SHP77 treated with DMSO at 0.1 percent for 48 hours (cell line): ENCODE measurements around the gene PRLHR.
"Not testable (repeated sequence)": the region's sequence is repeated elsewhere in the genome, so short reads cannot be mapped to it uniquely, and the experiment has no call there.

Source experiments
- DNase-seq: peaks from one replicate; lab custom pipeline; 2025; lab: John Stamatoyannopoulos, UW

The PRLHR gene

DNA sequence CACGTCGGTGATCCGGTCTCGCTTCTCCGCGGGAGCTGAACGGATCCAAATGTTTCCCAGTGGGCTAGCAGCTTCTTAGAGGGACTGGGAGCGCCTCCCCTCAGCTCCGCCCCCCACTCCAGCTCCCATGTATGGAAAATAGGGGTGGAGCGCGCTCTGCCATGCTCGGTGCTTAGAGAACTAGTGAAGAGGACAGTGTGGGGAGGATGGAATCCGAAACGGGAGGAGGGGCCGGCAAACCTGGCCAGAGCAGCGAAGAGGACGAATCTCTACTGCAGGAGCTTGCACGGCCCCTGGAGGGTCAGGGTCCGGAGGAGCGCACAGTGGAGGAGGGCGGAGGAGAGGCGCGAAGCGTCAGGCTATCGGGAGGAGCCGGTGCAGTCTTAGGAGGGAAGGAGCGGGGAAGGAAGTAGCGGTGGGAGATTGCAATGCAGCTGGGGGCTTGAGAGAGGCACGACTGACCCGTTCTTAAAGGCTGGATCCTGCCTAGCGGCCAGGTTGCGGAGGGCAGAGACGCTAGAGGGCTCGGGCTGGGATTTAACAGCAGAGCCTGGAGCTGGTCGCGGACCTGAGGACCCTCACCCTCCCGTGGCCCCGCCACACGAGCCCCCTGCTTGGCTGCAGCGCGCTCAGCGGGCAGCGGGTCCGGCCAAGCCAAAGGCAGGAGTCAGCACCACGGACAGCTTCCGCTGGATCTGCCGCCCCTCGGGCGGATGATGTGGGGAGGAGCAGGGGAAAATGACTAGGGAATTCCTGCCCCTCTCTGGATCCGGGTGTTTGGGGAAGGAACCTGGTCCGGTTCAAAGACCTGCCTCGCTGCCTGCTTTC, at the start of gene PRLHR:
Gene PRLHR, minus strand, starts transcription at position 51 of the 828 bp plus-strand sequence. CDS start 404 bp downstream, outside the sequence.
- DNase-seq: no peak

DNA sequence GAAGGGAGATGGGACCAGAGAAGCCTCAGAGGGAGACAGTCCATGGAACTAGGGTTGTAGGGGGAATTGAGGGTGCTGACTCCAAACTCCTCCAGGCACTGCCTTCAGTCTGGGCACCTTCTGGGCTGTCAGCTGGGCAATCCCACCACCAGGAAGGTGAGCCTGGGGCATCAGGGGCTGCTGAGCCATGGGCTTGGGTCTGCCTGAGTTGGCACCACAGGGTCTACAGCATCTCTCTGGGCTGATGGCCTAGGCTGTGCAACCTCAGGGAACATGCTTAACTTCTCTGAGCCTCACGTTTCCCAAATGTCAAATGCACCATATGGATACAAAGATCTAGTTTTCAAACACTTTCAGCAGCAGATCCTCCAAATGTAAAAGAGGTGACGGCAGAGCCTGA, 46.8 kb upstream of the PRLHR start:
- no peak for DNase-seq

DNA sequence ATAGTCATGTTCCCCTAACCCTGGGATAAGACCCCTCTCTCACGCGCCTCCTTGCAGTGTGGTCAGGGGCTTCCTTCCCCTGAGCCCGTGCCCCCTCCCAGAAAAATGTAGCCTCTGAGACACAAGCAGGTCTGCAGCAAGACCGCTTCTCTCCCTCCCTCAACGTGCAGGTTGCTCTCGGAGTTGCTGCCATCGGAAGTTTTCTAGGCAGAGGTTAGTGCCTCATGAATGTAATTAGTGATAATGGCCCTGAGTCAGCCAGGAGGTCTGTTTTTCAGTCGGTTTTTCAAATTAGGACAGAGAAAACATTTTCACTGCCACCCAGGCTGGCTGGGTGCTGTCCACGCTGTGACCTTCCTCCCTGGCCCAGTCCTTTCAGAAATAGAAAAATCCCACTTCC, 43.2 kb upstream of the PRLHR start:
- DNase-seq: no peak

DNA sequence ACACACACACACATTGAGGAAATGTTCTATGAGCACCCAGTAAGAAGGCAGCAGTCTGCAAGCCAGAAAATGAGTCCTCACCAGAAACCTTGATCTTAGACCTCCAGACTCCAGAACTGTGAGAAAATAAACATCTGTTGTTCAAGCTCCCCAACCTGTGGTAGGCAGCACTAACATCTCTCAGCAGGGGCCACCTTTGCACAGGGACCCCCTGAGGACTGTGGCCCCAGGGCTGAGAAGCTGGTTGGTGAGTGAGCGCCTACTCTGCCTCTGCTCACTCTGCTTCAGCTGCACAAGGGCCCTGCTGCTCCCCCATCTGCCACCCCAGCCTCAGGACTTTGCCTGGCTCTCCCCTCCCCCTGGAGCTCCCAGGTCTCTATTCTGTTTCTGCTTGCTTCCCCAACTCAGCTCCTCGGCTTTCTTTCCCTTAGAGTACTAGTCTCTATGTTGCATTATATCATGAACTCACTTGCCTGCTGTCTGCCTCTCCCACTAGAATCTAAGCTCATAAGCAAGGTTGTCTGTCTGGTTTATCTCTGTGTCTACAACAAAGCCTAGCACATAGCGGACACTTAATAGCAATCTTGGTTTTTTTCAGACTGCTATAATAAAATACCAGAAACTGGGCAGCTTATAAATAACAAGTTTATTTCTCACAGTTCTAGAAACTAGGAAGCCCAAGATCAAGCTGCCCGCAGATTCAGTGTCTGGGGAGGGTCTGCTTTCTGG, 40.4 kb upstream of the PRLHR start:
- no peak for DNase-seq

DNA sequence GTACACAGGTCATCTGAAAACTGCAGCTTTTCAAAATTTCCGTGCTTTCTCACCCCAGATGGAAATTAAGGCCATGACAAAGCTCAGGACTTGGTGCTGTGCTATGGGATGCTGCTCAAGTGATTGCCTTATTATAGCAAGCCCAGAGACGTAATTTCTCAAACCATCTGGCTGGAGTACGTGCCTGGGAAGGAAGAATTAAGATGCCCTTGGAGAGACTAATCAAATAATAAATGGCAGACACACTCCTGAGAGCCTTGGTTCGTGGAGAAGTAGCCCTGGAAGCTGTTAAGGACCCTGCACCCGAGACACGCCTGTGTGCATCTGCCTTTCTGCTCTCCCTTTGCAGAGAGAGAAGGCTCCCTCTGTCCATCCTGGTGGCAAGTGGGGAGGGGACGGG, 38.3 kb upstream of the PRLHR start:
- no peak for DNase-seq

DNA sequence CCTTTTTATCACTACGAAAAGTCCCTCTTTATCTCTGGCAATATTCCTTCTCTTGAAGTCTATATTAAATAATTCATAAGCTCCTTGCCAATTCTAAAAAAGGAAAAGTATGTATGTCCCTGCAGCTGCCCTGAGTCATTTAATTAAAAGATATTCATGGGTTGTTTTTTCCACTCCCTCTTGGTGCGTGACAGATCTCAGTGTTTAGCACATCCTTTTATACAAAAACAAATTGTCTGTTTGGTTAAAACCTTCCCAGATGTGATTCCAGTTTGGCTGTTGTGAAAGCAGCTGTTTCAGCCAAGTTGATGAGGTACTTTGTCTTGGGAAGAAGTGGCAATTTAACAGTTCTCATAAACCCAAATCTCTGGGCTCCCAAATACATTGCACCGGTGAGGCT, 33.8 kb upstream of the PRLHR start:
- no peak for DNase-seq

DNA sequence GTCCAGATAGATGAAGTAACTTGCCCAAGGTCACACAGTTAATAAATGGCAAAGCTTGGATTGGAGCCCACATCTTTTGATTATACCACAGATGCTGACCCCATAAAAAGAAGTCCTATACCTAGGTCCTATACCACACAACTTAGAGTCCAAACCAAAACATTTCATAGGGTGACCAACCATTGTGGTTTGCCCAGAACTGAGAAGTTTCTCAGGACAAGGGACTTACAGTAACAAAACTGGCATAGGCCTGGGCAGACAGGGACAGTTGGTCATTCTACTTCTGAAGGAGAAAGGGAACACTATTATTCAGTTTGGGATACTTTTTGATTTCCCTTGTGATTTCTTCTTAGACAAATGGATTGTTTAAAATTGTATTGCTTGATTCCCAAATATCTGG, 32.9 kb upstream of the PRLHR start:
- DNase-seq: no peak

DNA sequence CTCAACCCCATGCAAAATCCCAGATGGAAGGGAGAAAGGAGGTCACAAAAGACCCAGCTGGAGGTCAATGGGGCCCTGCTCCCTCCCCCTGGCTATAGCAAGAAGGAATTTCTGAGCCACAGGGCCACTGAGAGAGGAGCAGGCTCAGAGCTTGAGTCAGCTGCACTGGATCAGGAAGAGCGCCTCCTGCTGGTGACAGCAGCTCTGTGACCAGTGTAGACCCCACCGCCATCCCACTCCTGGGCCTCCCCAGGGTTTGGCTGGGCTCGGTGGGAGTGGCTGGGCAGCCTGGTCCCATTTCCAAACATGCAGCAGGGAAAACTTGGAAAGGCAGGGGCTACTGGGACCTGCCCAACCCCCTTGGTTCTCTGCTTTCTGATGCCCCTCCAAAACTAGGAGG, 31.5 kb upstream of the PRLHR start:
- no peak for DNase-seq

DNA sequence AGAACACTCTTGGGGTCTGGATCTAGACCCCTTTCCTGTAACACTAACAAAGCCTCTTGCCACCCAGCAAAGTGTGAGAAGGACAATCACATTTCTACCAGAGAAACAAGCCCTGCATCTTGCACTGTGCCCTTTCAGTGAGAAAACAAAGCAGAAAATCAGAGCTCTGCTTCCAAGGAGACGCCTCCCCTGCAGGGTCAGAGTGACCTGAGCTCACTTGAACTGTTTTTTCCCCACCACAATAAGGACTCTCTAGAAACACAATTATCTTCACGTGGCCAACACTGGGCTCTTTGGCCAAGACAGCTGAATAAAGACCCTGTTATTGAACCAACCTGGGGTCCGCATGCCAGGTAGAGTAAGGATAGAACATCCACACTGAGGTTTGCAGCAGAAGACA, 30.1 kb upstream of the PRLHR start:
- no peak for DNase-seq

DNA sequence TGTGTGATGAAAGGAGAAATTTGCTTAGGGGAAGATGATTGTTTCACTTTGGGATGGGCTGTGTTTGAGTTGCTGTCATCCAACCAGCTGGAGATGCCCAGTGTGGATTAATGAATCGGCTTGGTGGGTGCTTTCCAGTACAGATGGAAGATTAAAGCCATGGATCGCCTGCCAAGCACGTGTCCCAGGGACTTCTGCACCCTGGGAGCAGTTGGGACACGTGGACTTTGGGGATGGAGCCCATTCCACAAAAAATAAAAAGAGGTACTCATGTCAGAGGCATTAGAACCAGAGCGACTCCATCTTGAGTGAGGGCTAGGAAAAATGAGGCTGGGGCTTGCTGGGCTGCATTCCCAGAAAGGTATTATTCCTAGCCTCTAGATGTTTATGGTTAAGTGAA, 29.3 kb upstream of the PRLHR start:
- DNase-seq: no peak

DNA sequence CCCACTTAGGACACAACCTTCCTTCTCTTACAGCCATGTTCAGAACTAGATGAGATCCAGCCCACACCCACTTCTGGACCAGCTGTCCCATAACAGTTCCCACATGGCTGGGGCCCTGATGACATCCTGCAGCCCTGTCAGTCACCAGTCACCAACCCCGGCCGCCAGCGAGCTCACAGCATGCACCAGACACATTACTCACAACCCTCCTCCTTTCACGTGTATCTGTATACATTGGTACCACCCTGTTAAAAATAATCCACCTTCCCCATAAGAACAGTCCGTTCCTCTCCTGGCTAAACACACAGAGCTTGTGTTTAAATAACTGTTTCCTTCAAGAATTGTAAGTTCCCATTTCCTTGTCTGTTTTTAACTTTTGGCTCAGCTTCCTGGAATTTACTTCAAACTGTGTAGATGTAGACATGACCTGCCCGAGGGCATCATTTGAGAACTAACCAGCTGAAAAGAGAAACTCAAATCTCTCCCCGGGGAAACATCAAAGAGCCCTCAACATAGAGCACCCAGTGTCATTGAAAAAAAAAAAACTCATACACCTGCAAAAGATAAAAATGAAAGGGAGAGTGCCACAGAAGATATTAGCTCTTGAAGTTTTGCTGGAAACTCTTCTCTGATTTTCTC, 26.0 kb upstream of the PRLHR start:
- no peak for DNase-seq

DNA sequence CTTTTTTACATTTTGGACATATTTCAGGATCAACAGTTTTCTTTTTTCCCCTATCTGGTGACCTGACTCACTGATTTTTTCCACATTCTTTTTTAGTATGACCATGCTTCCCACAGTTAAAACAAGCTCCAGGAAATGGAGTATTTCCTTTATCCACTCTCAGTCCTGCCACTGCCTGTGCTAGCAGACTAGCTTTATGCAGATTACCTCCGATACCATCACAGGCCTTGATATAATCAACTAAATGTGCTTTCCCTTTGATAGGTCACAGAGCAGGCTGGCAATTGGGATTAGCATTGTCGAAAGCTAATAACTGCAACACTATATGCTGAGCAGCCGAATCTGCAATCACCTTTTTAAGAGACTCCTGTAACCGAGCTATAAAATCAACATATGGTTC, 18.4 kb upstream of the PRLHR start:
- not testable (repeated sequence) for DNase-seq

DNA sequence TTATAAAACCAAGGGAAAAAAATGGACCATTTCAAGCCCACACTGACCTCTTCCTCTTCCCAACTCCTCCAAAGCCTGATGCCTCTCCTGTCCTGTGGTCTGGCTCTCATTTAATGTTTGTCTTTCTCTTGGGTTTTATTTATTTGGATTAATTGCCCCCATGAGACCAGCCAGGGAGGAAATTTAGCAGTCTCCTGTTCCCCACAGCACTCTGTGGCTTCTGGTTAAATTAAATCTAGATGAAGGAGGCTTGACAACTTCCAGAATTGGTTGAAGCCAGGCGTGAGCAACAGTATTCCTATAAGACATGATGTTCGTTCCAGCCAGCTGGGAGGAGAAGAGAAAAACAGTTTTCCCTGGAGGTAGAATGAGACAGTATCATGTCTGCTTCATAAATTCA, 15.1 kb upstream of the PRLHR start:
- DNase-seq: no peak

DNA sequence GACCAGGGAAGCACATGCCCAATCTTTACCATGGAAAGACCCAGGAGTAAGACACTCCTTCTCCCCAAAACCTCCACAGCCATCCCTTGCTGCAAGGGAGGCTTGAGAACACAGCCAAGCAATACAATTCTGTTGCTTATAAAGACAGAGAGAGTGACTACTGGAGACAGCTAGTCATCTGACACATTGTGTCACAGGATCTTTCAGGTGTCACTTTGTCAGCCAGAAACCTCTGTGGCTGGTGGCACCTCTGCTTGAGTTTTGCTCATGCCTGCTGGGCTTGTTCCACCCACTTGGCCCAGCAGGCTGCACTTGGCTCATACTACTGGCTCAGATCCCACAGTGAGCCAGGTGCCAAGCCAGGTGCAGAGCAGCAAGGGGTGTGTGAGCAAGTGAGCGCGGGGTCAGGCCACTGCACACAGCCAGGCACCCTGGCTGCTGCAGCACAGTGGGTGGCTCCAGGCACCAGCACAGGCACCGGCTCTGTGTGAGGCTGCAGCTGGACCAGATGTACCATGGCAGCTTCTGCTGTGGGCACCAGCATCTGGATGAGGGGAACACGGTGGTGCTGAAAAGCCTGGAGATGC, 12.4 kb upstream of the PRLHR start:
- DNase-seq: no peak

DNA sequence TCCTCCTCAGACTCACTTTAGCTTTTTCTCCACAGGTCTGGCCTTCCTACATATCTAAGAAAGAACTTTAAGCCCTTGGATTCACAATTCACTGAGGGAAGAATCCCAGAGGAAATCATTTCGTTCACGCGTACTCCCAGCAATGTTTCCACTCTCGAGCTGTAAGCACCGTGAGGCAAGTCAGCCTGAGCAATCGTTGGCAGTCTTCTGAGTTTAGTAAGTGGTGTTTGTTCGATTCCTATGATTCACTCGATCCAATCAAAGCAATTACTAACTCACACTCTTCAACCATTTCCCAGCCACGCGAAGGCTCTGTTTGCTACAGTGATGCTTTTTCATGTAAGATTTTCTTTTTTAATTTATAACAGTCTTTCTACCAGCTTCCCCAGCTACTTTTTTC, 10.2 kb upstream of the PRLHR start:
- DNase-seq: no peak

DNA sequence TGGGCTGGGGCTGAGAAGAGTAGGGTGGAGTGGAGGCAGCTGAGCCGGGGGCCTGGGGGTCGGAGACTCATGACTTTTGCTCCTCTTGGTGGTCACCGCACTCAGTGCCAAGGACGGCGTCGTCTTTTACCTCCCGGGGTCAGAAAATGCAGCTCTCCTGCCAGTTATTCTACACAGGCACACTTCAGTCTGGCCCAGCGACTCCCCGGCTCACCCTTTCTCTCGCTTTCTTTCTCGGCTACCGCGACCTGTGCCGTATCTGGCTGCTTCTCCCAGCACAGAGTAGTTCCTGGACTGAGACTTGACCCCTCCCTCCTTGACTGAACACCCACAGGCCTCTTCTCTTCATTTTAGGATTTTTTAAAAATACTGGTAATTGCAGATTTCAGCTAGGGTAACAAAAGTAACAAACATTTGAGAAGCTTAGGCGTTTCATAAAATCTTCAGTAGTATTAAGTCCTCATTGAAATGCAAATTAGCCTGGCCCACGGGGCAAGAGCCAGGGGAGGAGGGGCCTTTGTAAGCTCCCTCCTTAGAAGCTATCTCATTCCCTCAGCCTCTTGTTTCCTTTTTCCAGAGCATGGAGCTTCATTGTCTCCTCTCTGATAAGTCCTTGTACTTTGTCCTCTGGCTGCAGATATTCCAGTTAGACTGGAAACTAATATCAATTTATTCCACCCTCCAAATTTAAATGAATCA, 1.1 kb upstream of the PRLHR start:
- no peak for DNase-seq

DNA sequence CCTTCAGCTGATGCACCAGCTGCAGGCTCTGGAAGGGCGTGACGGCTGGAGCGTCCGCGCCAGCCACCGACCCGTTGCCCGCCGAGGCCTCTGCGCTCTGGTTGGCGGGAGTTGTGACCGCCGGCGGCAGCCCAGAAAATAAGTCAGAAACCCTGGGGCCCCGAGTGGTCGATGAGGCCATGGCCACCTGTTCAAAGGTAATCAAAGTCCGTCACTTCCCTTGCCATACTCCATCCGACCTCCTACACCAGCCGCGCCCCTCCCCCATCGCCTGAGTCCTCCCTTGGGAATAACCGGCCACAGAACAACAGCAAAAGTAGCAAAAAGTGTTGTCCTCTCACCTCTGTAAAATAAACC, 406 bp downstream of the PRLHR start:
- DNase-seq: no peak

DNA sequence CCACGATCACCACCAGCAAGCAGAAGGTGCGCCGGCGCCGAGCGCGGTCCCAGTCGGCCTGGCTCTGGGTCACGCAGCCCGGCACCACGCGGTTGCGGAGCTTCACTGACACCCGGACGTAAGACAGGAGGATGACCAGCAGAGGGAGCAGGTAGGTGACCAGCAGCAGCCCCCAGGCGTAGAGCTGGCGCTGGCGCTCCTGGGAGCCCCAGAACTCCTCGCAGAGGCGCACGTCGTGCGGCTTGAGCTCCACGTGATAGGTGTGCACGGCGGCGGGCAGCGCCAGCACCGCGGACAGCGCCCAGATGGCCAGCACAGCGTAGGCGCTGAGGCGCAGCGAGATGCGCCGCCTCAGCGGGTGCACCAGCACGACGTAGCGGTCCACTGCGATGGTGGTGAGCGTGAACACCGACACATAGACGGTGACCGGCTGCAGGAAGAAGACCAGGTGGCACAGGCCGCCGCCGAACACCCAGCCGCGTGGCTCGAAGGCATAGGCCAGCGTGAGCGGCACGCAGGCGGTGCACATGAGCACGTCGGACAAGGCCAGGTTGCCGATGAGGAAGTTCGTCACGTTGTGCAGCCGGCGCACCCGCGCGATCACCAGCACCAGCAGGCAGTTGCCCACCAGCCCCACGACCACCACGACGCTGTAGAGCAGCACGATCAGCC, 920 bp downstream of the PRLHR start:
- DNase-seq: no peak

DNA sequence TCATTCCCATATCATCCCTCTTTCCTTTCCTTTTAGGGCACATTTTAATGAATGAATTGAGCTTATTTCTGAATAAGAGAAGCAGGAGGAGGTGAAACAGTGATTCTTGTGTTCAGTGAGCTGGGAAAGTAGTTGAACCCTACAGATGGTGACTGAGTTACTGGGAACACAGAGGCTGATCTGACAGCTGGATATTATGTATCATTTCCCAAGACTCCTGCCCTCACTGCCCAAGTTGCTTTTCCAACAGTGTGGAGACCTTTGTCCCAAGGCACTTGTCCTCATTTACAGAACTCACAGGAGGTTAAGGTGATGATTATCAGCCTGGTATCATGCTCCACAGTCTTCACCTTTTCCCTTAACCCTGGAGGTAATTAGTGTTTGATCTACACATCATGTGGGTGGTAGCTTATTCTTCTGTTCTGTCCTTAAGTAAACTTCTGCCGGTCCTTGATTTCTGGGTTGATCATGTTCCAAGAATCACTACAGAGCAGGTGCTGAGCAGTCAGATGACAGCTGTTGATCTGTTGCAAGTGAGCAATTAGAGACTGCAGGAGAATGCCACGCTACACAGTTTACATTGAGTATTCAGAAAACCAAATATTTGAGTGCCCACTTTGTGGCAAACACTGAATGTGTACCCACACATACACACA, 2.6 kb downstream of the PRLHR start:
- DNase-seq: peak; percentile 86

DNA sequence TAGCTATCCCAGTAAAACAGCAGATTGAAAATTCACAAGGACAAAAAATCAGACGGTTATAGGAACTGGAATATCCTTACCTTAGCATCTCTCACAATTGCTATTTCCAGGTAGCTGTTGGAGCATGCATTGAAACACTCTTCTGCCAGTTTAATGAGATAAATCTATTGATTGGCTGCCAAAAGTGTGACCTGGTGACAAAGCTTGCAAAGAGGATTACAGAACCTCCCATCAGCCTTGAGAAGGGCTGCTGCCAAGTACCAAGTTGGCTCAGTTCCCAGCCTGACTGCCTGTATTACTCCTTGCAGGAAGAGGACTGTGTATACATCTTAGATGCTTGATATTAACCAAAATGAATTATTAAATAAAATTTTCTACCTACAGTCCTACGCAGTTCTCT, 5.1 kb downstream of the PRLHR start:
- peak; percentile 54 for DNase-seq
